Lower leg skin (tissue), 3 donors: ENCODE measurements around the gene YBX3.

Experiments used
- POLR2A ChIP-seq, 2 donors: fragments of 450-650 bp; IDR thresholded peaks; one replicate each; pipeline ENCODE4 v1.6.1; 2016 to 2017; ENCODE audit warnings: antibody characterized with exemption in 2 of 2, mild to moderate bottlenecking in 1 of 2, moderate library complexity in 1 of 2
- TF ChIP-seq, protein P1 (sequence below), 3 donors: fragments of 450-650 bp; IDR thresholded peaks; one replicate each; pipeline ENCODE4 v1.5.1; 2016; ENCODE audit warnings: antibody characterized with exemption in 3 of 3, mild to moderate bottlenecking in 3 of 3, moderate library complexity in 2 of 3

DNA sequence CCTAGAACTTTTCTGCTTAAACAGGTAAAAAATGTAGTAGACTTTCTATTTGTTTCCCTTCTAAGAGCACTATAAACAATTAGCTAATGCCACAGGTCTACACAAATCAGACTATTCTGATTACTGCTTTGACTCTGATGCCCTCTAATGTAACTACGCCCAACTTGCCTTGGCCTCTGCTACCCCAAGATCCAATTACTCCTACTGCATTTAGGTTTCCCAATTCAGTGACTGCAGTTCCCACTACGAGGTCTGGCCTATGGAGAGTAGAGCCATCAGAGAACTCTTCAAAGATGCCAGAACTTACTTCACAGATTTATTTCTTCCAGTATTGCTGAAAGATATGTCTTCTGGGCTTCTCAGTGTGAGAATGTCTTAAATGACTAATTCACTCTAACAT, 34.0 kb downstream of the YBX3 start:
- TF ChIP-seq, protein P1, sequence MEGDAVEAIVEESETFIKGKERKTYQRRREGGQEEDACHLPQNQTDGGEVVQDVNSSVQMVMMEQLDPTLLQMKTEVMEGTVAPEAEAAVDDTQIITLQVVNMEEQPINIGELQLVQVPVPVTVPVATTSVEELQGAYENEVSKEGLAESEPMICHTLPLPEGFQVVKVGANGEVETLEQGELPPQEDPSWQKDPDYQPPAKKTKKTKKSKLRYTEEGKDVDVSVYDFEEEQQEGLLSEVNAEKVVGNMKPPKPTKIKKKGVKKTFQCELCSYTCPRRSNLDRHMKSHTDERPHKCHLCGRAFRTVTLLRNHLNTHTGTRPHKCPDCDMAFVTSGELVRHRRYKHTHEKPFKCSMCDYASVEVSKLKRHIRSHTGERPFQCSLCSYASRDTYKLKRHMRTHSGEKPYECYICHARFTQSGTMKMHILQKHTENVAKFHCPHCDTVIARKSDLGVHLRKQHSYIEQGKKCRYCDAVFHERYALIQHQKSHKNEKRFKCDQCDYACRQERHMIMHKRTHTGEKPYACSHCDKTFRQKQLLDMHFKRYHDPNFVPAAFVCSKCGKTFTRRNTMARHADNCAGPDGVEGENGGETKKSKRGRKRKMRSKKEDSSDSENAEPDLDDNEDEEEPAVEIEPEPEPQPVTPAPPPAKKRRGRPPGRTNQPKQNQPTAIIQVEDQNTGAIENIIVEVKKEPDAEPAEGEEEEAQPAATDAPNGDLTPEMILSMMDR (IDR thresholded peaks at IDR 0.05) = no peak
- no peak for TF ChIP-seq POLR2A (IDR thresholded peaks at IDR 0.05)
